ENCODE measurements around the gene KATNA1.
"Not testable (repeated sequence)": the region's sequence is repeated elsewhere in the genome, so short reads cannot be mapped to it uniquely, and the experiment has no call there.

The KATNA1 gene

DNA sequence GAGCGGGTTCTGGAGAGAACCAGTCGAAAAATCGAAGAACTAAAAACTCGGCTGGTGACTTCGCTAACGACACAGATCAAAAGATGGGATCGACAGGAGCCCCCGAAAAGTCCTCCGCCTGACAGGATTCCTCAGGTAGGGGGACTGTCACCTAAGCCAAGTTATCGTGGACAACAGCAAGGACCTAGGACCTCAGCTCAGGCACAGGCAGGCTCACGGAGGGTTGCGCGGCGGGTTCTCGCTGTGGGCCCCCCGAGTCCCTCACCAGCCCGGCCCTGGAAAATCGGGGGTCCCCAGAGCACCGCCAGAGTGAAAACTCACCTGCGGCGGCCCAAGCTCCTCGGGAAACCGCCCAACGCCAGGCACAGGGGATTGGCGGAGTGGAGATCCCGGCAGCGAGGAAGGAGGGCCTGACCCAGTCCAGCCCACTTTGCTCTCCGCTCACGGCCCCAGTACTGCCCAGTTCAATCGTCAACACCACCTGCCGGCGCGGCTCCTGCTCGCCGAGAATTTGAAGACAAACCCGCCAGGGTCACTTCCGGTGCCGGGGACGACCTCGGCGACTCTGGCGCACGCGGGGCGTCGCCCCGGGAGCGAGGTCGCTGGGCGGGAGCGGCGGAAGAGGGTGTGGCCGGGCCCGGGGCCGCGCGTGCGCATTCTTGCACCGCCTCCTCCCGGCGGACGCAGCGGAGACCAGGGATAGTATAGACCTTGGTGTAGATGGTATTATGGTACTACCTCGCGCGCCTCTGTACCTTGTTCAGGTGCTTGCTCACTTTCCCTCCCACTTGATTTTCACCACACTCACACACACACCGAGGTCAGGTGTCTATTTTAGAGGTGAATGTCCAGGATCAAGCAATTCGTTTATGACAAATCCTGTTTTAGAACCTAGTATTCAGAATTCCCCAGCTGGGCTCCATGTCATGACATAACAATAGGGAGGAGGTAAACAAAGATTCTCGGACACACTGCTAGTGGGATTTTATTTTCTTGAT lies at the start of gene KATNA1:
TSS of gene KATNA1 (minus strand) at position 567 of the 998 bp plus-strand sequence. CDS start 10,167 bp downstream, outside the sequence.
- peak; percentile 97 for DNase-seq

DNA sequence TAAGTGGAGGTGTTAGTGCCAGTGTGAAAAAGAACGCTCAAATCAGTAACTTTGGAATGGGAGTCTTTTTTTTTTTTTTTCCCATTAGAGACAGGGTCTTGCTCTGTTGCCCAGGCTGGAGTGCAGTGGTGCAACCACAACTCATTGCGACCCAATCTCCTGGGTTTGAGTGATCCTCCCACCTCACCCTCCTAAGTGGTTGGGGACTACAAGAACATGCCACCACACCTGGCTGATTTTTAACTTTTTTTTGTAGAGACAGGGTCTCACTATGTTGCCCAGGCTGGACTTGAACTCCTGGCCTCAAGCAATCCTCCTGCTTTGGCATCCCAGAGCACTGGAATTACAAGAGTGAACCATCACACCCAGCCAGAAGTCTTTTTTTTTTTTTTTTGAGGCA lies 49.7 kb upstream of the KATNA1 start:
- no peak for DNase-seq

DNA sequence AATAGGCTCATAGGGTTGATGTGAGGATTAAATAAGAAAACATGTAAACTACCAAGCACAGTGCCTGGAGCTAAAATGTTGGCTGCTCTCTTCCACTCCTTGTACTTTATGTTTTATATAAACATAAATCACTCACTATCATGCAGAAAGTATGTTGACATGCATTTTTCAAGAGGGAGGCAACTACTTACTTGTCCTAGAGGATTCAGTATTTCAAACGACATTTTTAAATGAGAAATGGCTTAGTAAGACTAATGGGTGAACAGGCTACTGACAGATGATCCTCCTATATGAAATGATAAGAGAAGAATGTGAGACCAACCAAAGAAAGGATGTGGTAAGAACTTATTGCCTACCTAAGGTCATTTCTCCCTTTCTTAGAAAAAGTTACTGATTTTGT lies 48.4 kb upstream of the KATNA1 start:
- no peak for DNase-seq

DNA sequence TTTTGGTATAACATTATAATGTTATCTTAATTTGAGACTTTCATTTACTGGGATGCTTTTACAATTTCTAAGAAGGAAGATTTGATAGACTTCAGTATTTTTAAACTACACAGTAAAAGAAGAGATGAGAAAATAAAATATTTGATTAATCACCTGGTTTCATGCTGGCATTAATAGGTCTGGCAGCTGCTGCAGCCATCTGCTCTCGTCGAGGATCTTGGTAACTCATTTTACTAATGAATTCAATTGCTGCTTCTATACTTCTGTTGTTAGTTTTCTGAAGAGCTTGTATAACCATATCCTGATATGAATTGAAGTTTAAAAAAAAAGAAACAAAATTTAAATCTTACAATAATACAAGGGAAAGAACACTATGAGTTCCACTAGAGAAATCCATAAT lies 46.4 kb upstream of the KATNA1 start:
- no peak for DNase-seq

DNA sequence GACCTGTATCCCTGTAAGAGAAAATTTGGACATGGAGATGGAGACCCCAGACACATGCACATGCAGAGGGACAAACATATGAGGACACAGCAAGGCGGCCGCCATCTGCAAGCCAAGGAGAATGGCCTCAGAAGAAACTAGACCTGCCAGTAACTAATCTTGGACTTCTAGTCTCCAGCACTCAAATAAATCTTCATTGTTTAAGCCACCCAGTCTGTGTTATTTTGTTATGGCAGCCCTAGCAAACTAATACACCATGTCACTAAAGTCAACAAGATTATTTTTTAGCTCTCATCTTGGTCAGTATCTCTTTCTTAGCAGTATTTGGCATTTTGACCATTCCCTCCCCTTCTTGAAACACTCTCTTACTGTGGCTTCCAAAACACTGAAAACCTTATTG lies 42.7 kb upstream of the KATNA1 start:
- DNase-seq, result no peak

DNA sequence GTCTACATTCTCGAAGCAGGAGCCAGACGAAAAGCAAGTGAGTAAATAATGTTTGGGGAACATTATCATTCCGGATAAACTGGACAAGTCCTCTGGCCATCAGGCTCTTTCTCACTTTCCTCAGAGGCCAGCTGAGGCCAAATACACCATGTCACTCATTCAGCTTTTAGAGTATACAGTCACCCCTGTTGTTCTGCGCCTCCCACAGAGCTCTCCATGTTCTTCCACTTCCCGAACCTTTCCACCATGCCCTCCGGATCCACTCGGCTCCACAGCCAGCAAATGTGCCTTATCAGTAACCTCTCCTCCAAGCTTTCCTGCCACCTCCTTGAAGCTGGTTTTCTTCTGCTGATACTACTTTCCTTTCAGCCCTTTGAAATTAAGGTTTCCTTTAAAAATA lies 37.7 kb upstream of the KATNA1 start:
- no peak for DNase-seq

DNA sequence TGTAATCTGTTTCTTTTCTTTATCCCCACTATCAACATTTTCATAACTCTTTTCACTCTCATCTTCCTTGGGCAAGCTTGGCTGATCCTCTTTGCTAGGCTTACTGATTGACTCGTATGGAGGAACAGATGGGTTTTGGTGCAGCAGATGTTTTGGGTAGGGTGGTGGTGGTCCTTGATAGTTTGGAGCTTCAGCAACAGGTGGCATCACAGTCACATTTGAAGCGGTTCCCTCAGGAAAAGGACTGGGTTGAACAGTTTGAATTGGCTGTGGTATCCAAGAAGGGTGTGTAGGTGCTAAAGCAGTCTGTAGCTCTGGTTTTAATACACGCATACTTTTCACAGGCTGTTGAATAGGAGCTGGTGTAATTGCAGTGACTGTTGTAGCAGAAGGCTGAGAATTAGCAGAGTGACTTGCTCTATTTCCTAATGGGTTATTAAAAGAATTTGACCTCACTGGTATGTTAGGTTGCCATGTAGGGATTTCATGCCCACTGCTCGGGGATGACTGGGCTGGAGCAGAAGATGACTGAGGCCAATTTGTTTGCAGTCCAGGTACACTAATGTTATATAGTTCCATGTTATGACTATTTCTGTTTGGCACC lies 34.8 kb upstream of the KATNA1 start:
- no peak for DNase-seq

DNA sequence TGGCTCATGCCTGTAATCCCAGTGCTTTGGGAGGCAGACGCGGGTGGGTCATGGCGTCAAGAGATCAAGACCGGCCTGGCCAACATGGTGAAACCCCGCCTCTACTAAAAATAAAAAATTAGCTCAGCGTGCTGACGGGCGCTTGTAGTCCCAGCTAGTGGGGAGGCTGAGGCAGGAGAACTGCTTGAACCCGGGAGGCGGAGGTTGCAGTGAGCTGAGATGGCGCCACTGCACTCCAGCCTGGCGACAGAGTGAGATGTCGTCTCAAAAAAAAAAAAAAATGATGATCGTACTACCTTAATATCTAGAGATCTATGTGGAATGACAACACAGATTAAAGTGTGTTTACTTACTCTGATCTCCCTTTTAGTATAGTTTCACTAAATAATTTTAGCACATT lies 33.3 kb upstream of the KATNA1 start:
- DNase-seq, result not testable (repeated sequence)

DNA sequence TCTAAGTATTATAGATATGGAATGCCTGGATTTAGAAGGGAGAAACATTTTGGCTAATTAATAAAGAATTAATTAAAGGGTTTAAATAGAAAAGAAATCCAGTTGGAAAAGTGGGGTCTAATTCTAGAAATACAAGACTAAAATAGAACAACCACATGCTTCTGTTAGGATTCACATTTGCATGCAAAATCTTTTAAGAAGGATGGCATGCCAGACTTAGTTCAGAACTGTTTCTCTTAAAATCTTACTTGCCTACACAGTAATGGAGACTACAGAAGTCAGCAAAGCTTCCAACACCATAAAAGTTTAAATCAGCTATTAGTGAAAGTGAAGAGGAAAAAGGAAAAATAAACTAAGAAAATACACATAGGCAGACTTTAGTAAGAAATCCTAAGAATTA lies 32.7 kb upstream of the KATNA1 start:
- no peak for DNase-seq

DNA sequence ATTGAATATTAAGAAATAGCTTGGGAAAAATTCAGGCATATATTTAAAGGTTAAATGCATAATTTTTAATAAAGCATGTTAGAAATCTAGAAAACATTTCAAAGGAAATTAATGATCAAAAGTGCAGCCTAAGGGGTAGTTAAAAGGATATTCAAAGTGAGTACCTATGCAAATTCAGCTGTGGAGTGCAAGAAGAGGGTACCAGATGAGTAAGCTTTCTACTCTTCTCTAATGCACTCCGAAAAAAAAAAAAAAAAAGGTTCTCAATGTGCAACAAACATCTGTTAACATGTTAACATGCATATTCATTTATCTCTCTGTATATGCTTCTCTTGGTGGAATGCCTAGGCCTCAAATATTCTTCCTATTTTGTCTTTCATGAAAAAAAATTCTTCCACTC lies 32.0 kb upstream of the KATNA1 start:
- DNase-seq, result no peak

DNA sequence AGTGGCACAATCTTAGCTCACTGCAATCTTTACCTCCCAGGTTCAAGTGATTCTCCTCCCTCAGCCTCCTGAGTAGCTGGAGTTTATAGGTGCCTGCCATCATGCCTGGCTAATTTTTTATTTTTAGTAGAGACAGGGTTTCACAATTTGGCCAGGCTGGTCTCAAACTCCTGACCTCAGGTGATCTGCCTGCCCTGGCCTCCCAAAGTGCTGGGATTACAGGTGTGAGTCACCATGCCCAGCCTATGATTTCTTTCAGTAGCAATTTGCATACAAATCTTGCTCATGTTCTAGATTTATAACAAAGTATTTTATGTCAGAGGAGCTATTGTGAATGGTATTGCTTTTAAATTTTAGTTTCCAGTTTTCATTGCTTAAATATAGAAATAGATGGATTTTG lies 23.8 kb upstream of the KATNA1 start:
- not testable (repeated sequence) for DNase-seq

DNA sequence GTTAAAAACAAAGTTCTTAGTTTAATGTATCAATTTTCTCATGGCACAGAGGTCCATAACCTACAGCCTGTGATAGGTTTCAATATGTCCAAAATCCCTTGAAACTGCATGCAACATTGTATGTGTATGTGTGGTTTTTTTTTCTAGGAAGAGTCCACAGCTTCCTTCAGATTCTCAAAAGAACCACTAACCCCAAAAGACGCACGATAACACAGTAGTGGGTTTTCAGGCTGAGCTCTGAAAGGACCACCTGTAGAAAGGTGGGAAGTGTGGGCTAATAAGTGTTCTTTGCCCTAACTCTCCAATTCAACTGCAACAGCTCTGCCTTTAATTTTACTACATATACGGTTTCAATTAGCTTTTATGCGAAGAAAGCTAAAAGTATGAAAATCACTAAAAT lies 11.5 kb upstream of the KATNA1 start:
- DNase-seq, result no peak

DNA sequence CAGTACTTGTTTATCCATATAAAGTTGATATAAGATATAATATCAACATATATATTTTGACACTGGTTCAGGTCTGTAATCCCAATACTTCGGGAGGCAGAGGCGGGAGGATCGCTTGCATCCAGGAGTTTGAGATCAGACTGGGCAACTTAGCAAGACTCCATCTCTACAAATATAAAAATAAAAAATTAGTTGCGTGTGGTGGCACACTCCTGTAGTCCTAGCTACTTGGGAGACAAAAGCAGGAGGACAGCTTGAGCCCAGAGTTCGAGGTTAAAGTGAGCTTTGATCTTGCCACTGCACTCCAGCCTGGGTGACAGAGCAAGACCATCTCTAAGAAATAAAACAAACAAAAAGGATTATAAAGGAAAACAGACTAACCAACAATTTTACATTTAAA lies 8.9 kb upstream of the KATNA1 start:
- DNase-seq, result no peak

DNA sequence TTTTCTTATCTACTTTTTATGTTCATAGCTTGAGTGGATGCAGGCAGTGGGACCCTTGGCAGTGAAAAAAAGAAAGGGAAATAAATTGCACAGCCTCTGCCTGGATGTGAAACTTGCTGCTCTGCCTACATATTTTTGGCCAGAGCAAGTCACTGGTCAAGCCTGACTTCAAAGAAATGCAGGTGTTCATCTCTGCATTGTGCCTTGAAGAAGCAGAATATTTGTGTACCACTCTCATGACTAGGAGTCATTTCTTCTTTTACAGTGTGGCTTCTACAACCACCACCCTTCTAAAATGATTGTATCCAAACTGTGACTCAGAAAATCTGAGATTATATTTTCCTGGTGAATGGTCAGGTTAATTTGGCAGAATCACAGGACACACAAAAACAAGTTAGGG lies 2.5 kb upstream of the KATNA1 start:
- DNase-seq, result no peak

DNA sequence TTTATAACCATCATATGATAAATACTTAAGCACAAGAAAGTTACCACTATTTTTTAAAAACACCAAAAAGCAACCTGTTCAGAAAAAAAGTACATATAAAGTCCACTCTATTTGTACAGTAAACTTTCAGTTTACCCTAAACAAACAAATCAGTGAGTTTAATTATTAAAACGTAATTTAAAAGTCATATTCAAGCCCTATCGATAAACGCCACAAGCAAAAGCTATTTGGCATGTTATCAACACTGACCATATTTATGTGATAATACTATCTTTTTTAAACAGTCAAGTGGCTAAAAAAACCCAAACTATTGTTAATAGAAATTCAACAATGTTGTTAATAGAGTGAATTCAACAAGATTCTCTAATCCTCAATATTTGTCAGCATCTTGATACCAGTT lies 1.9 kb downstream of the KATNA1 start:
- DNase-seq, result no peak

DNA sequence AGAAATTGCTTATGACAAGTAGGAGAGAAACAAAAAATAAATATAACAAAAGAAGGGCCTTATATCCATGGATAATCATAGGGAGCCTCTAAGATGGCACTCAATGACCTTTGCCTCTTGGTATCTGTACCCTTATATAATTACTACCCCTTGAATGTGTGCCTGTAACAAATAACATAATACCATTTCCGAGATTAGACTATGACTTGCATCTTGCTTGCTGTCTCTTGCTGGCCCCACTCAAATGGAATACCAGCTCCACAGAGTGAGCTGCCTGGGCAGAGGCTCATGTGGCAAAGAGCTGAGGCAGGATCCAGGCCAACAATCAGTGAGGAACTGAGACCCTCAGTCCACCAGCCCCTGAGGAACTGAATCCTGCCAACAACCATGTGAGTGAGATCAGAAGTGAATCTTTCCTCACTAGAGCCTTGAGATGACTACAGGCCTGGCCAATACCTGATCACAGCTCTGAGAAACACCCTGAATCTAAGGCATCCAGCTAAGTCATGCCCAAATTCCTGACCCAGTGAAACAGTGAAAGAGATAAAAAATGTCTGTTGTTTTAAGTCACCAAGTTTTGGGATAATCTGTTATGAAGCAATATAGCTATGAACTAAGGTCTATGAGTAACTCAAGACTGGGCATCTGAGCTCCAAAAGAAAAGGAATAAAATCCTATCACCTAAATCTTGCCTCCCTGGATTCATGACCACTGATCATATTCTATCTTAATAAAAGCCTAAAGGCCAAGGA lies 5.5 kb downstream of the KATNA1 start:
- no peak for DNase-seq

DNA sequence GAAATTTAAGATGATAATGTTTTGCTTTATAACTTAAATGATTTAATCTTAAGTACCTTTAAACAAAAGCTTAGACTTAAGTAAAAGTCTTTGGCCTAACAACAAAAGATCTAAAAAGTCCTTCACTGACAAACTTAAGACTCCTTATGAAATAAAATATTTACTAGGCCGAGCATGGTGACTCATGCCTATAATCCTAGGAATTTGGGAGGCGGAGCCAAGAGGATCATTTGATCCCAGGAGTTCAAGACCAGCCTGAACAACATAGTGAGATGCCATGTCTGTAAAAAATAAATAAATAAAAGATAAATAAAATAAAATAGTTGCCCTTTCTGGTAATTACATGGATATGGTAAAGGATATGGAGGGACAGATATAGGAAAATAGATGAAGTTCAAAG lies 12.4 kb downstream of the KATNA1 start:
- no peak for DNase-seq

DNA sequence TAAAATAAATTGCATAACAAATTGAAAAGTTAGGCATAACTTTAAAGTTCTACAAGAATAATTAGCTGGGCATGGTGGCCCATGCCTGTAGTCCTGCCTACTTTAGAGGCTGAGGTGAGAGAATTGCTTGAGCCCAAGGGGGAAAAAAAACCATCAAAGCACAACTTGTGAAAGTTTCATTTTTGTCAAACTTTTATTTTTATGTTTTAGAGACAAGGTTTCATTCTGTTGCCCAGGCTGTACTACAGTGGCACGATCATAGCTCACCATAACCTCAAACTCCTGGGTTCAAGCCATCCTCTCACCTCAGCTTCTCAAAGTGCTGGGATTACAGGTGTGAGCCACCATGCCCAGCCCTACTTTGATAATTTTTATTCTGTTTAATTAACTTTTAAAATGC lies 14.2 kb downstream of the KATNA1 start:
- DNase-seq, result no peak

DNA sequence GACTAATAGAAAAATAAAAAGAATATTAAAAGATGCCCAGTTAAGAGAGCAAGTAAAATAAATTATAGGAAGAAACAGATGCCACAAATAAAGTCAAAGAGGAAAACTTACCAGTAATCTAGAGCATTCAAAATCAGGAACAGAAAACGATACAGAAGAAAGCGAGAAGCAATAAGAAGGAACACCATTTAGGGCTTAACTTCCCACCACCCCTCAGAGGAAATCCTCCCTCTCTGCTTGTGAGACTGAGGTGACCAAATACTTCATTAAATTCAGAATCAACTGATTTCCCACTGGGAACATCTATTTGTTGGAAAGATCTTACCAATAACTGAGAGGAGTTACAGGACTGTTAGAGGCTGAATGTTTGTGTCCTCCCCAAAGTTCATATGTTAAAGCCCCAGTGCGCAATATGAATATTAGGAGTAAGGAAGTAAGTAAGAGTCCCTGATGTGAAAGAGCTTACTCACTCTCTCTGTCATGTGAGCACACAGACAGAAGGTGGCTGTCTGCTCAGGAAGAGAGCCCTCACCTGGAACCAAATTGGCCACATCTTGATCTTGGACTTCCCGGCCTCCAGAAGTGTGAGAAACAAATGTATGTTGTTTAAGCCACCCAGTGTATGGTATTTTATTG lies 19.5 kb downstream of the KATNA1 start:
- DNase-seq, result no peak

DNA sequence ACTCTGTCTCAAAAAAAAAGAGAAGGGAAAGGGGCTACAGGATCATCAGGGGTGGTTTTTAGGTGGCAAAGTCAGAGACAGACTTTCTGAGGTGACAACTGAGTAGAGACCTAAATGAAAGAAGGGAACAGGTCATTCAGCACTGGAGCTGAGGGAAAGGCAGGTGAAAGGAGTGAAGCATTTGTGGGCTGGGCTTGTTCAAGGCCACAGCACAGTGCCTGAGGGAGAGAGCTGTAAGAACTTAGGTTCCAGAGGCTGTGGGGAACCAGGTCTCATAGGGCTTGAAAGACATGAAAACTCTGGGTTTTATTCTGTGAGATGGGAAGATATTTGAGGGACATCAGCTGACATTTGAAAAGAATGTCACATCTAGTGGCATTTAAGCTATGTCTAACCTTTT lies 20.8 kb downstream of the KATNA1 start:
- no peak for DNase-seq

DNA sequence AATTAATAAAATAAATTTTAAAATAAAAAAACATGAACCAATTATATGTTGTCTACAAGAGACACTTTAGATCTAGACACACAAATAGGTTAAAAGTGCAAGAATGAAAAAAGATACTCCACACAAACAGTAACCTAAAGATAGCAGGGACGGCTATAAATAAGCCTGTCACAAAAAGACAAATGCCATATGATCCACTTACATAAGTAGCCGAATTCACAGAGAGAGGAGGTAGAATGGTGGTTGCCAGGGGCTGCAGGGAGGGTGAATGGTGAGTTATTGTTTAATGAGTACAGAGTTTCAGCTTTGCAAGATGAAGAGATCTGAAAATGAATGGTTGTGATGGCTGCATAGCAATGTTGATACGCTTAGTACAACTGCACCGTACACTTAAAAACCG lies 32.7 kb downstream of the KATNA1 start:
- DNase-seq, result no peak

DNA sequence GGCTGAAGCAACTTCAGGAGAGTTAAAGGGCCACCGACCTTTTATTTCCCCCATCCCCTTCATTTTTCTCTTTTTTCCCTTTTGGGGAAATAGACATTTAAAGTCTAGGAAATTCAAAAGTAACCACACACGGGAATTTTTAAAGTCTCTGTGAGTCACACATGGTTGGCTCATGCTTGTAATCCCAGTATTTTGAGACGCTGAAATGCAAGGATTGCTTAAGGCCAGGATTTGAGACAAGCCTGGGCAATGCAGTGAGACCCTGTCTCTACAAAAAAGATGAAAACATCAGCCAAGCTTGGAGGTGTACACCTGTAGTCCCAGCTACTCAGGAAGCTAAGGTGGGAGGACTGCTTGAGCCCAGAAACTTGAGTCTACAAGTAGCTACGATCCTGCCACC lies 34.2 kb downstream of the KATNA1 start:
- no peak for DNase-seq

DNA sequence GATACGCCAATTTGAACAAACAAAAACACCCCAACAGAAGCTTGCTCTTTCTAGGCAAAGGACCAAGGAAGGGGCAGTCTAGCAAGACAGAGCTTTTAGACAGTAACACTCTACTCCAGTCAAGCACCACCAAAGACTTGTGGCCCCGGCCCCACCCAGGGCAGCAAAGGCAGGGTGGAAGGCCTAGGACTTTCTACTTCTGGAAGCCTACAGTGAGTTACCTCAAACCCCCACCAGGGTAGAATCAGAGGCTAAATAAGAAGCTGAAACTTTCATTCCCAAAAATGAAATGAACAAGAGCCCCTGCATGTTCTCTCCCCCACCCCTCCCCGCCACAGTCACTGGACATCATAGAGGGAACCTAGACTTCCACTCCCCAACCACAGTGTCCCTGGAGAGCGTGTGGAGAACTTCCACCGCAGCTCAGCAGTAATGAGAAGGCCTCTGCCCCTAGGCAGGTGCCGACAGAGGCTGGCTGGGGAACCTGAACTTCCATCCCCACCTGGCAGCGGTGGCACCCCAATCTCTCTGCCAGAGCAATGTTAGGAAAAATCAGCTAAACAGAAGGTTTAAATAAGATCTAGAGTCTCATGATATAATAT lies 40.0 kb downstream of the KATNA1 start:
- no peak for DNase-seq
